RWPE2 (cell line): Measurements from ENCODE around the gene SHFL.

Experiments used
- ATAC-seq: fragments of 200-7000 bp; cut with Tn5 transposase; 3 replicates; pipeline ENCODE4 v1.9.1; 2021; ENCODE audit warnings: low read depth
- DNase-seq: peaks from one replicate; pipeline ENCODE4 v3.0.0-alpha.2; 2020; ENCODE audit warnings: low spot score
- H3K27ac ChIP-seq: fragments of 450-650 bp; 2 replicates; pipeline ENCODE4 v1.5.1; 2017; ENCODE audit warnings: mild to moderate bottlenecking; ENCODE audit not compliant: poor library complexity, severe bottlenecking
- H3K27me3 ChIP-seq: fragments of 250-450 bp; sonication (Bioruptor Pico); 2 replicates; pipeline ENCODE4 v1.5.1; 2021; ENCODE audit warnings: mild to moderate bottlenecking, moderate library complexity; ENCODE audit not compliant: insufficient read depth, poor library complexity, severe bottlenecking
- H3K36me3 ChIP-seq: fragments of 250-450 bp; sonication (Bioruptor Pico); 2 replicates; pipeline ENCODE4 v1.5.1; 2020; ENCODE audit warnings: low read depth, mild to moderate bottlenecking, moderate library complexity
- H3K4me1 ChIP-seq: fragments of 250-450 bp; sonication (Bioruptor Pico); 2 replicates; pipeline ENCODE4 v1.5.1; 2021; ENCODE audit warnings: mild to moderate bottlenecking, moderate library complexity; ENCODE audit not compliant: insufficient read depth, poor library complexity, severe bottlenecking
- H3K4me3 ChIP-seq: fragments of 250-450 bp; sonication (Bioruptor Pico); 2 replicates; pipeline ENCODE4 v1.5.1; 2021; ENCODE audit warnings: mild to moderate bottlenecking, moderate library complexity; ENCODE audit not compliant: severe bottlenecking
- H3K9me3 ChIP-seq: fragments of 250-450 bp; sonication (Bioruptor Pico); 2 replicates; pipeline ENCODE4 v1.5.1; 2021; ENCODE audit warnings: mild to moderate bottlenecking, moderate library complexity; ENCODE audit not compliant: severe bottlenecking
- TF ChIP-seq, protein P1 (sequence below): fragments of 450-650 bp; IDR thresholded peaks from one replicate; pipeline ENCODE4 v1.5.1; 2017; ENCODE audit warnings: mild to moderate bottlenecking, moderate library complexity; ENCODE audit not compliant: poor library complexity, severe bottlenecking

Gene SHFL

DNA sequence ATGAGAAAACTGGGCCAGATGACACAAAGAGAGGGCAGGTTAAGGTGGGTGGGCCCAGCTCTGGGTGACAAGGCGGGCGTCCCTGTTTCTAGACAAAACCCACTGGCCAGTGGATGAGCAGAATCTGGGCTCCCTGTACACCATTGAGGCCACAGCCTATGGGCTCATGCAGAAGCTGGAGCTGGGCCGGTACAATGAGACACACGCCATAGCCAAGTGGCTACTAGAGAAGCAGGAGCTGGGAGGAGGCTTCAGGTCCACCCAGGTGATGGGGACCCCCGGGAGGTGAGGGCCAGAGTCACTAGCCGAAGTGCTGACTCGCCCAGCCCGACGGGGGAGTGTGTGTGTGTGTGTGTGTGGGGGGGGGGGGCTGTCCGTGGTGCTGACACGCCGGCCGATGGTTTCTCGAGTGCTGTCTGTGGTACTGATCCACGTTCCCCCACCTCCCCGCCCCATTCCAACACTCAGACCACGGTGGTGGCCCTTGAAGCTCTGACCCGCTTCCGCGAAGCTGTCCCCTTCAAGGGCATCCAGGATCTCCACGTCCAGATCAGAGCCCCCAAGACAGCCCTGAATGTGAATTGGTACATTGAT, 24.3 kb upstream of the SHFL start:
- TF ChIP-seq, protein P1, sequence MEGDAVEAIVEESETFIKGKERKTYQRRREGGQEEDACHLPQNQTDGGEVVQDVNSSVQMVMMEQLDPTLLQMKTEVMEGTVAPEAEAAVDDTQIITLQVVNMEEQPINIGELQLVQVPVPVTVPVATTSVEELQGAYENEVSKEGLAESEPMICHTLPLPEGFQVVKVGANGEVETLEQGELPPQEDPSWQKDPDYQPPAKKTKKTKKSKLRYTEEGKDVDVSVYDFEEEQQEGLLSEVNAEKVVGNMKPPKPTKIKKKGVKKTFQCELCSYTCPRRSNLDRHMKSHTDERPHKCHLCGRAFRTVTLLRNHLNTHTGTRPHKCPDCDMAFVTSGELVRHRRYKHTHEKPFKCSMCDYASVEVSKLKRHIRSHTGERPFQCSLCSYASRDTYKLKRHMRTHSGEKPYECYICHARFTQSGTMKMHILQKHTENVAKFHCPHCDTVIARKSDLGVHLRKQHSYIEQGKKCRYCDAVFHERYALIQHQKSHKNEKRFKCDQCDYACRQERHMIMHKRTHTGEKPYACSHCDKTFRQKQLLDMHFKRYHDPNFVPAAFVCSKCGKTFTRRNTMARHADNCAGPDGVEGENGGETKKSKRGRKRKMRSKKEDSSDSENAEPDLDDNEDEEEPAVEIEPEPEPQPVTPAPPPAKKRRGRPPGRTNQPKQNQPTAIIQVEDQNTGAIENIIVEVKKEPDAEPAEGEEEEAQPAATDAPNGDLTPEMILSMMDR: no peak
- Histone ChIP-seq H3K9me3 (no peaks in the 10 kb centered on the region), H3K4me3 (no peak overlapping the region), H3K27me3 (no peaks in the 10 kb centered on the region), H3K27ac (no peak overlapping the region), H3K36me3 (no peaks in the 10 kb centered on the region), H3K4me1 (no peaks in the 10 kb centered on the region)
- ATAC-seq: no peak; the same call in 2 of the 3 replicates
- DNase-seq: peak; percentile 54

DNA sequence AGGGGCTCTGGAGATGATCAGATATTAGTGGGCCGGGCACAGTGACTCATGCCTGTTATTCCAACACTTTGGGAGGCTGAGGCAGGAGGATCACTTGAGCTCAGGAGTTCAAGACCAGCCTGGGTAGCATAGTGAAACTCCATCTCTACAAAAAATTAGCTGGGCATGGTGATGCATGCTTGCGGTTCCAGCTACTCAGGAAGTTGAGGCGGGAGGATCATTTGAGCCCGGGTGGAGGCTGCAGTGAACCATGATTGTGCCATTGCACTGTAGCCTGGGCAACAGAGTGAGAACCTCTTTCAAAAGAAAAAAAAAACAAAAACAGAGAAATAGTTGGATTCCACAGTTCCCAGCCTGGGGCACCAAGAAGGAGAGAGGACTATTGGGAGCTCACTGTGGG, 17.9 kb upstream of the SHFL start:
- Histone ChIP-seq H3K4me3 (no peak overlapping the region), H3K9me3 (no peaks in the 10 kb centered on the region)
- no peak for ATAC-seq

DNA sequence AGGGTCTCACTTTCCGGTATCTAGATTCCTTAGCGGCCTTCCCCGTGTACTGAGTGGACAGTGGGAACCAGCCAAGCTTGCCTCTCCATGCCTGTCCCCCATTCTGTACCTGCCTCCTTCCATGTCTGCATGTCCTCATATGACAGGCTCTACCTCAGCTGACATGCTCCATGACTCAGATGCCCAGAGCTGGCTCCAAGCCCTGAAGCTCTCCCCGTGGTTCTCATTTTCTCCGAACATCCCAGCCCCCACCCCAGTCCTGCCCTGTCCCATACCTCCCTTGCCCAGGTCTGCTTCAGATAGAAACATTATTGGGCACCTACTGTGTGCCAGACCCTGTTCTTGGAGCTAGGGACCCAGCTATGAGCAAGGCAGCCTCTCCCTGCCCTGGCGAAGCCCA, 17.1 kb upstream of the SHFL start:
- Histone ChIP-seq H3K27ac (no peak overlapping the region), H3K4me1 (no peaks in the 10 kb centered on the region), H3K36me3 (no peaks in the 10 kb centered on the region), H3K4me3 (no peak overlapping the region), H3K27me3 (no peaks in the 10 kb centered on the region), H3K9me3 (no peaks in the 10 kb centered on the region)
- ATAC-seq: peak; percentile 44; the same call in 1 of the 3 replicates
- TF ChIP-seq, protein P1: no peak
- no peak for DNase-seq

More for the DNA sequence above, 17.9 kb upstream of the SHFL start:
- Histone ChIP-seq H3K4me1 (no peaks in the 10 kb centered on the region), H3K27me3 (no peaks in the 10 kb centered on the region), H3K36me3 (no peaks in the 10 kb centered on the region), H3K27ac (no peak overlapping the region)
- TF ChIP-seq, protein P1: no peak
- no peak for DNase-seq

DNA sequence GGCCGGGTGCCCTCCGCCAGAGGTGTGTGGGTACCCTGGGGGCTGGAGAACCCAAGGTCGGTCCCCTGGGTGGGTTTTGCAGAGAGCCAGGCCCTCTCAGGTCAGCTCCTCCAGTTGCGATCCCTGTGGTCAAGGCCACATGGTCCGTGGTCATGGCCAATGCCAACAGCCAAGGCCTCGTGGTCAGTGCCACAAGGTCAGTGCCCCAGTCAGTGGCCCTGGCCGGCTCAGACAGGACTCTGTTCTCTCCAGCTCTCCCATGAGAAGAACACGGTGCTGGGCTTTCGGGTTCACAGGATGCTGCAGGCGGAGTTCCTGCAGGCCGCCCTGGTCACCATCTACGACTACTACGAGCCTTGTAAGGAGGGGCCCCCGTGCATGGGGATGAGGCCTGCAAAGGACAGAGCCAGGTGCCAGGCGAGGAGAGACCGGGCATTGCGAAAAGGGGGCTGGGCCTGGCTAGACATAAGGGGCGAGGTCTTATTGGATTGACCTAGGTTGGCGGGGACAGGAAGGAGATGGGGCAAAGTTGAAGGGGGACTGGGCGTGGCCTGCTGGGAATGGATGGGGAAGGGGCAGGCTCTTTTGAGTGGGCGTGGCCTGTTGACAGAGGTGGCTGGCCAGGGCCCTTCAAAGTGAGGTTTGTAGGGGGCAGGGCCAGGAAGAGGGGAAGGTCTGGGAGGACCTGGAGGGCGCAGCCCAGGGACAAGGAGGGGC, 15.2 kb upstream of the SHFL start:
- Histone ChIP-seq H3K4me3 (no peak overlapping the region), H3K27ac (no peak overlapping the region), H3K4me1 (no peaks in the 10 kb centered on the region), H3K9me3 (no peaks in the 10 kb centered on the region), H3K36me3 (no peaks in the 10 kb centered on the region), H3K27me3 (no peaks in the 10 kb centered on the region)
- ATAC-seq (no peak), DNase-seq (no peak)
- TF ChIP-seq, protein P1: no peak

DNA sequence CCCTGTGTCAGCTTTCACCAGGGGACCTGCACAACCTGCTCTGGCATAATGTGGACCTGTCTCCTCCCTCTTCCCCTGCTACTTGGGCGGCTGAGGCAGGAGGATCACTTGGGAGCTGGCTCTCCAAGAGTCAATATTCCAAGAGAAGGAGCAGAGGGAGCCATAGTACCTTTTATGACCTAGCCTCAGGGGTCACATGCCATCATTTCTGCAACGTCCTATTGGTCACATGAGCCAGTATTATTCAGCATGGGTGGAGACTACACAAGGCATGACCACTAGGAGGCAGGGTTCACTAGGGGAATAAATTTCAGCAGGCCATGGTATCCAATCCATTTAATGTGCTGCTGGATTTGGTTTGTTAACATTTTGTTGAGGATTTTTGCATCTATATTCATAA, 12.0 kb upstream of the SHFL start:
- Histone ChIP-seq H3K4me3 (no peak overlapping the region), H3K9me3 (no peaks in the 10 kb centered on the region), H3K4me1 (no peaks in the 10 kb centered on the region), H3K27ac (no peak overlapping the region), H3K27me3 (no peaks in the 10 kb centered on the region), H3K36me3 (no peaks in the 10 kb centered on the region)
- ATAC-seq (no peak), DNase-seq (no peak)
- TF ChIP-seq, protein P1: no peak
